Transverse colon (tissue), 3 donors: Measurements from ENCODE around the gene GOSR1.

Experiments
- CTCF ChIP-seq, 5 experiments: fragments of 200-600 bp in 3 of 5; fragments of 450-650 bp in 2 of 5; sonication (generic) in 3 of 5; IDR thresholded peaks; 1 replicate in 2 of 5; 2 replicates in 3 of 5; pipeline ENCODE4 v1.5.1; 2016 to 2017; ENCODE audit warnings: antibody characterized with exemption in 5 of 5, inconsistent platforms in 3 of 5, mild to moderate bottlenecking in 2 of 5, moderate library complexity in 1 of 5
- POLR2A ChIP-seq: fragments of 450-650 bp; IDR thresholded peaks from one replicate; pipeline ENCODE4 v1.6.1; 2016; ENCODE audit warnings: antibody characterized with exemption, mild to moderate bottlenecking, moderate library complexity

- TF ChIP-seq POLR2A: no peak
- TF ChIP-seq CTCF (IDR thresholded peaks at IDR 0.05): no peak
These were observed 64.6 kb downstream of the GOSR1 start for GRCh38 chr17:30541802-30542201.
